Ascending aorta (tissue), 2 donors: ENCODE measurements around the gene NEK6. TPM values are rescaled to one million over a fixed set of nuclear protein-coding genes. Genes with fewer than 3 reads are reported as not detected.

Experiments
- DNase-seq, 2 donors: peaks; one replicate each; pipeline ENCODE4 v3.0.0-alpha.2; 2019; ENCODE audit warnings: low spot score in 2 of 2
- H3K27ac ChIP-seq, 2 donors: fragments of 200-600 bp; sonication (generic); one replicate each; pipeline ENCODE4 v1.5.1; 2016 to 2017; ENCODE audit warnings: mild to moderate bottlenecking in 1 of 2
- H3K27me3 ChIP-seq: fragments of 200-600 bp; sonication (generic); one replicate; pipeline ENCODE4 v1.5.1; 2017
- H3K36me3 ChIP-seq, 2 donors: fragments of 200-600 bp; sonication (generic); one replicate each; pipeline ENCODE4 v1.5.1; 2016
- H3K4me1 ChIP-seq, 2 donors: fragments of 200-600 bp; sonication (generic); one replicate each; pipeline ENCODE4 v1.5.1; 2016 to 2017; ENCODE audit warnings: mild to moderate bottlenecking in 1 of 2
- H3K4me3 ChIP-seq, 2 donors: fragments of 200-600 bp; sonication (generic); one replicate each; pipeline ENCODE4 v1.5.1; 2016 to 2017; ENCODE audit warnings: mild to moderate bottlenecking in 1 of 2
- H3K9me3 ChIP-seq, 2 donors: fragments of 200-600 bp; sonication (generic); one replicate each; pipeline ENCODE4 v1.5.1; 2016
- CTCF ChIP-seq, 3 experiments: fragments of 200-600 bp in 2 of 3; fragments of 450-650 bp in 1 of 3; sonication (generic) in 2 of 3; IDR thresholded peaks; one replicate each; pipeline ENCODE4 v1.5.1; 2016 to 2019; ENCODE audit warnings: antibody characterized with exemption in 3 of 3, mild to moderate bottlenecking in 1 of 3, moderate library complexity in 1 of 3
- intact Hi-C: fragments of 100-400 bp; cut with DNase I; formaldehyde crosslinking; loops from one replicate; pipeline ENCODE4 v1.15.1; 2023
- total RNA-seq: library from RNA; depleted of rRNA; stranded (reverse); fragments of >200 nt; gene quantifications from one replicate; pipeline ENCODE4 v1.1.0, GENCODE V29; 2016

Gene NEK6
- total RNA-seq, 1 donor from 2014 or later, result 6.7 TPM

- peaks cover 58 to 70% of the 10 kb centered on the region in 2 donors for H3K36me3 ChIP-seq
- intact Hi-C loops, result no loop called here
- TF ChIP-seq CTCF (IDR thresholded peaks at IDR 0.05), result no peak
These were observed 72.4 kb downstream of the NEK6 start for GRCh38 chr9:124330011-124330697.

GRCh38 chr9:124331580-124331979, 73.8 kb downstream of the NEK6 start:
- intact Hi-C loops, result no loop called here
- DNase-seq, result no peak
- Histone ChIP-seq H3K9me3 (no peaks in the 10 kb centered on the region), H3K36me3 (peaks cover 58 to 67% of the 10 kb centered on the region in 2 donors), H3K27ac (no peak overlapping the region), H3K4me1 (no peaks in the 10 kb centered on the region), H3K4me3 (no peak overlapping the region), H3K27me3 (no peaks in the 10 kb centered on the region)
- no peak for TF ChIP-seq CTCF (IDR thresholded peaks at IDR 0.05)

More at GRCh38 chr9:124330011-124330697, 72.4 kb downstream of the NEK6 start:
- H3K4me3 ChIP-seq, result no peak overlapping the region
- no peaks in the 10 kb centered on the region for H3K4me1 ChIP-seq
- H3K27me3 ChIP-seq, result no peaks in the 10 kb centered on the region
- no peak for DNase-seq
- H3K27ac ChIP-seq, result no peak overlapping the region
- no peaks in the 10 kb centered on the region for H3K9me3 ChIP-seq

- H3K9me3 ChIP-seq, result no peaks in the 10 kb centered on the region
- intact Hi-C loops, result no loop called here
- TF ChIP-seq CTCF (IDR thresholded peaks at IDR 0.05), result no peak
- no peaks in the 10 kb centered on the region for H3K27me3 ChIP-seq
- peaks cover 48 to 65% of the 10 kb centered on the region in 2 donors for H3K36me3 ChIP-seq
- H3K4me1 ChIP-seq, result no peaks in the 10 kb centered on the region
- no peak overlapping the region for H3K27ac ChIP-seq
- no peak overlapping the region for H3K4me3 ChIP-seq
- DNase-seq, result no peak
These were observed 74.8 kb downstream of the NEK6 start for GRCh38 chr9:124332361-124333202.

GRCh38 chr9:124333203-124333579, 75.4 kb downstream of the NEK6 start:
- intact Hi-C loops, result no loop called here

More at GRCh38 chr9:124333203-124333579, 75.4 kb downstream of the NEK6 start:
- Histone ChIP-seq H3K4me3 (no peak overlapping the region), H3K4me1 (no peaks in the 10 kb centered on the region), H3K27ac (no peak overlapping the region), H3K9me3 (no peaks in the 10 kb centered on the region), H3K27me3 (no peaks in the 10 kb centered on the region), H3K36me3 (peaks cover 46 to 65% of the 10 kb centered on the region in 2 donors)
- no peak for TF ChIP-seq CTCF (IDR thresholded peaks at IDR 0.05)
- DNase-seq, result no peak
